ENCODE data around the gene PTPRR.

GRCh38 chr12:70966046-70966445 is 45.5 kb upstream of the PTPRR start:
- TF ChIP-seq, protein P1, sequence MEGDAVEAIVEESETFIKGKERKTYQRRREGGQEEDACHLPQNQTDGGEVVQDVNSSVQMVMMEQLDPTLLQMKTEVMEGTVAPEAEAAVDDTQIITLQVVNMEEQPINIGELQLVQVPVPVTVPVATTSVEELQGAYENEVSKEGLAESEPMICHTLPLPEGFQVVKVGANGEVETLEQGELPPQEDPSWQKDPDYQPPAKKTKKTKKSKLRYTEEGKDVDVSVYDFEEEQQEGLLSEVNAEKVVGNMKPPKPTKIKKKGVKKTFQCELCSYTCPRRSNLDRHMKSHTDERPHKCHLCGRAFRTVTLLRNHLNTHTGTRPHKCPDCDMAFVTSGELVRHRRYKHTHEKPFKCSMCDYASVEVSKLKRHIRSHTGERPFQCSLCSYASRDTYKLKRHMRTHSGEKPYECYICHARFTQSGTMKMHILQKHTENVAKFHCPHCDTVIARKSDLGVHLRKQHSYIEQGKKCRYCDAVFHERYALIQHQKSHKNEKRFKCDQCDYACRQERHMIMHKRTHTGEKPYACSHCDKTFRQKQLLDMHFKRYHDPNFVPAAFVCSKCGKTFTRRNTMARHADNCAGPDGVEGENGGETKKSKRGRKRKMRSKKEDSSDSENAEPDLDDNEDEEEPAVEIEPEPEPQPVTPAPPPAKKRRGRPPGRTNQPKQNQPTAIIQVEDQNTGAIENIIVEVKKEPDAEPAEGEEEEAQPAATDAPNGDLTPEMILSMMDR (IDR thresholded peaks at IDR 0.05), result no peak
- TF ChIP-seq POLR2A (IDR thresholded peaks at IDR 0.05), result no peak

All from prostate gland (tissue), 2 donors.